GM18909 (cell line): ENCODE results near the gene ETV7.

Source experiments
- ATAC-seq: cut with Tn5 transposase; IDR thresholded peaks from one replicate; pipeline ENCODE4 v1.9.1; 2021; ENCODE audit warnings: mild to moderate bottlenecking; ENCODE audit not compliant: unreplicated experiment, poor library complexity

Gene ETV7

GRCh38 chr6:36386495-36387439 is 702 bp downstream of the ETV7 start:
- no peak for ATAC-seq

GRCh38 chr6:36384095-36384494 is 3.4 kb downstream of the ETV7 start:
- no peak for ATAC-seq

GRCh38 chr6:36383606-36384005 is 3.9 kb downstream of the ETV7 start:
- ATAC-seq, result no peak

GRCh38 chr6:36382976-36383375 is 4.5 kb downstream of the ETV7 start:
- ATAC-seq, result no peak

- ATAC-seq, result no peak
Measured at GRCh38 chr6:36381502-36382389, 5.7 kb downstream of the ETV7 start.

GRCh38 chr6:36380166-36380565 is 7.3 kb downstream of the ETV7 start:
- no peak for ATAC-seq

- ATAC-seq, result no peak
Measured at GRCh38 chr6:36378936-36379335, 8.5 kb downstream of the ETV7 start.

GRCh38 chr6:36378243-36378920 is 9.1 kb downstream of the ETV7 start:
- ATAC-seq, result no peak

- ATAC-seq, result no peak
Measured at GRCh38 chr6:36377594-36377993, 9.9 kb downstream of the ETV7 start.

GRCh38 chr6:36376742-36377141 is 10.7 kb downstream of the ETV7 start:
- ATAC-seq, result no peak

GRCh38 chr6:36376183-36376582 is 11.3 kb downstream of the ETV7 start:
- no peak for ATAC-seq

- ATAC-seq, result no peak
Measured at GRCh38 chr6:36375644-36376155, 11.8 kb downstream of the ETV7 start.

- ATAC-seq, result no peak
Measured at GRCh38 chr6:36374972-36375371, 12.5 kb downstream of the ETV7 start.

- ATAC-seq, result no peak
Measured at GRCh38 chr6:36374194-36374593, 13.3 kb downstream of the ETV7 start.

GRCh38 chr6:36373368-36374019 is 14.0 kb downstream of the ETV7 start:
- no peak for ATAC-seq

GRCh38 chr6:36372088-36372487 is 15.4 kb downstream of the ETV7 start:
- no peak for ATAC-seq

GRCh38 chr6:36371211-36371610 is 16.3 kb downstream of the ETV7 start:
- no peak for ATAC-seq

GRCh38 chr6:36370638-36371037 is 16.8 kb downstream of the ETV7 start:
- ATAC-seq, result no peak

GRCh38 chr6:36368921-36369865 is 18.3 kb downstream of the ETV7 start:
- ATAC-seq, result no peak
